K562 (cell line): ENCODE results near the gene FAM24B.
"Not testable (repeated sequence)": the region's sequence is repeated elsewhere in the genome, so short reads cannot be mapped to it uniquely, and the experiment has no call there.

Experiments
- ASH1L ChIP-seq: fragments of 450-650 bp; IDR thresholded peaks from 2 replicates; pipeline ENCODE4 v1.6.1; 2018; ENCODE audit warnings: borderline replicate concordance, mild to moderate bottlenecking, low read depth; ENCODE audit not compliant: partially characterized antibody
- CHD2 ChIP-seq: IDR thresholded peaks from 2 replicates; pipeline ENCODE4 v1.6.1; 2011; ENCODE audit warnings: low read depth, low read length
- EGR1 ChIP-seq: fragments of 450-650 bp; conservative IDR thresholded peaks from 2 replicates; pipeline ENCODE4 v1.6.1; 2017; ENCODE audit warnings: mild to moderate bottlenecking
- HNRNPL ChIP-seq: fragments of 200-400 bp; formaldehyde crosslinking; IDR thresholded peaks from 2 replicates; pipeline ENCODE4 v1.6.1; 2017; ENCODE audit warnings: low read depth, mild to moderate bottlenecking, low read length
- JUNB ChIP-seq: fragments of 450-650 bp; formaldehyde crosslinking; conservative IDR thresholded peaks from 2 replicates; pipeline ENCODE4 v1.4.0; 2020; ENCODE audit warnings: mild to moderate bottlenecking
- MEF2A ChIP-seq: IDR thresholded peaks from 2 replicates; pipeline ENCODE4 v1.6.1; 2011; ENCODE audit warnings: low read depth, mild to moderate bottlenecking, low read length, moderate library complexity; ENCODE audit not compliant: control insufficient read depth
- TCF3 ChIP-seq: sonication (generic); formaldehyde crosslinking; IDR thresholded peaks from 2 replicates; pipeline ENCODE4 v1.4.0; 2020; ENCODE audit warnings: mild to moderate bottlenecking, missing genetic modification reagents
- TCF7L2 ChIP-seq: fragments of 150-350 bp; IDR thresholded peaks from 2 replicates; pipeline ENCODE4 v1.6.1; 2016; ENCODE audit warnings: low read depth, mild to moderate bottlenecking, low read length, moderate library complexity
- TEAD4 ChIP-seq, 2 experiments: sonication (generic) in 1 of 2; formaldehyde crosslinking in 1 of 2; IDR thresholded peaks; 2 replicates each; pipeline versions ENCODE4 v1.6.1 to v1.8.0; 2012 to 2022; ENCODE audit warnings: borderline replicate concordance in 1 of 2, inconsistent platforms in 1 of 2, low read length in 1 of 2, mild to moderate bottlenecking in 1 of 2, missing genetic modification reagents in 1 of 2
- ZNF12 ChIP-seq: sonication (generic); formaldehyde crosslinking; IDR thresholded peaks from 2 replicates; pipeline ENCODE4 v1.4.0; 2020; ENCODE audit warnings: mild to moderate bottlenecking, missing genetic modification reagents
- ZNF507 ChIP-seq: conservative IDR thresholded peaks from 2 replicates; pipeline ENCODE4 v1.6.1; 2017; ENCODE audit warnings: missing genetic modification characterization, missing compliant biosample characterization
- TF ChIP-seq, protein P1 (sequence below), 3 experiments: fragments of 200-800 bp in 1 of 3; sonication (Bioruptor generic) in 1 of 3; sonication (generic) in 1 of 3; formaldehyde crosslinking in 1 of 3; IDR thresholded peaks; 2 replicates each; pipeline versions ENCODE4 v1.6.1 to v1.8.0; 2016 to 2022; ENCODE audit warnings: mild to moderate bottlenecking in 2 of 3, missing compliant biosample characterization in 2 of 3, missing genetic modification characterization in 2 of 3, missing genetic modification reagents in 1 of 3
- TF ChIP-seq, protein P2 (sequence below): sonication (generic); formaldehyde crosslinking; IDR thresholded peaks from 2 replicates; pipeline ENCODE4 v1.8.1; 2023; ENCODE audit warnings: mild to moderate bottlenecking, missing genetic modification reagents
- TF ChIP-seq, protein P3 (sequence below), 3 experiments: IDR thresholded peaks in 2 of 3; conservative IDR thresholded peaks in 1 of 3; 2 replicates each; pipeline ENCODE4 v1.5.1; 2011 to 2012; ENCODE audit warnings: low read length in 3 of 3, mild to moderate bottlenecking in 3 of 3, control low read depth in 2 of 3, improper control_type of control experiment in 1 of 3, inconsistent platforms in 1 of 3, low read depth in 1 of 3, mixed read lengths in 1 of 3, moderate library complexity in 1 of 3; ENCODE audit not compliant: insufficient read depth in 2 of 3

DNA sequence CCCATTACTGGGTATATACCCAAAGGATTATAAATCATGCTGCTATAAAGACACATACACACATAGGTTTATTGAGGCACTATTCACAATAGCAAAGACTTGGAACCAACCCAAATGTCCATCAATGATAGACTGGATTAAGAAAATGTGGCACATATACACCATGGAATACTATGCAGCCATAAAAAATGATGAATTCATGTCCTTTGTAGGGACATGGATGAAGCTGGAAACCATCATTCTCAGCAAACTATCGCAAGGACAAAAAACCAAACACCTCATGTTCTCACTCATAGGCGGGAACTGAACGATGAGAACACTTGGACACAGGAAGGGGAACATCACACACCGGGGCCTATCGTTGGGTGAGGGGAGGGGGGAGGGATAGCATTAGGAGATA, 21.3 kb downstream of the FAM24B start:
- TF ChIP-seq, protein P1, sequence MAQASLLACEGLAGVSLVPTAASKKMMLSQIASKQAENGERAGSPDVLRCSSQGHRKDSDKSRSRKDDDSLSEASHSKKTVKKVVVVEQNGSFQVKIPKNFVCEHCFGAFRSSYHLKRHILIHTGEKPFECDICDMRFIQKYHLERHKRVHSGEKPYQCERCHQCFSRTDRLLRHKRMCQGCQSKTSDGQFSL (CRISPR knock-in tag; IDR thresholded peaks at IDR 0.05): not testable (repeated sequence)
- TF ChIP-seq, protein P1 (tag; IDR thresholded peaks at IDR 0.05): not testable (repeated sequence)
- not testable (repeated sequence) for TF ChIP-seq ZNF12 (CRISPR knock-in tag); TCF7L2; ASH1L; TEAD4 (IDR thresholded peaks at IDR 0.05; ENCODE audit: low read length); TEAD4 (CRISPR knock-in tag; IDR thresholded peaks at IDR 0.05; ENCODE audit: borderline replicate concordance); CHD2; ZNF507 (tag); JUNB (CRISPR knock-in tag); TCF3 (CRISPR knock-in tag); HNRNPL; EGR1; MEF2A
- TF ChIP-seq, protein P2, sequence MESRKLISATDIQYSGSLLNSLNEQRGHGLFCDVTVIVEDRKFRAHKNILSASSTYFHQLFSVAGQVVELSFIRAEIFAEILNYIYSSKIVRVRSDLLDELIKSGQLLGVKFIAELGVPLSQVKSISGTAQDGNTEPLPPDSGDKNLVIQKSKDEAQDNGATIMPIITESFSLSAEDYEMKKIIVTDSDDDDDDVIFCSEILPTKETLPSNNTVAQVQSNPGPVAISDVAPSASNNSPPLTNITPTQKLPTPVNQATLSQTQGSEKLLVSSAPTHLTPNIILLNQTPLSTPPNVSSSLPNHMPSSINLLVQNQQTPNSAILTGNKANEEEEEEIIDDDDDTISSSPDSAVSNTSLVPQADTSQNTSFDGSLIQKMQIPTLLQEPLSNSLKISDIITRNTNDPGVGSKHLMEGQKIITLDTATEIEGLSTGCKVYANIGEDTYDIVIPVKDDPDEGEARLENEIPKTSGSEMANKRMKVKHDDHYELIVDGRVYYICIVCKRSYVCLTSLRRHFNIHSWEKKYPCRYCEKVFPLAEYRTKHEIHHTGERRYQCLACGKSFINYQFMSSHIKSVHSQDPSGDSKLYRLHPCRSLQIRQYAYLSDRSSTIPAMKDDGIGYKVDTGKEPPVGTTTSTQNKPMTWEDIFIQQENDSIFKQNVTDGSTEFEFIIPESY (CRISPR knock-in tag): not testable (repeated sequence)
- TF ChIP-seq, protein P3, sequence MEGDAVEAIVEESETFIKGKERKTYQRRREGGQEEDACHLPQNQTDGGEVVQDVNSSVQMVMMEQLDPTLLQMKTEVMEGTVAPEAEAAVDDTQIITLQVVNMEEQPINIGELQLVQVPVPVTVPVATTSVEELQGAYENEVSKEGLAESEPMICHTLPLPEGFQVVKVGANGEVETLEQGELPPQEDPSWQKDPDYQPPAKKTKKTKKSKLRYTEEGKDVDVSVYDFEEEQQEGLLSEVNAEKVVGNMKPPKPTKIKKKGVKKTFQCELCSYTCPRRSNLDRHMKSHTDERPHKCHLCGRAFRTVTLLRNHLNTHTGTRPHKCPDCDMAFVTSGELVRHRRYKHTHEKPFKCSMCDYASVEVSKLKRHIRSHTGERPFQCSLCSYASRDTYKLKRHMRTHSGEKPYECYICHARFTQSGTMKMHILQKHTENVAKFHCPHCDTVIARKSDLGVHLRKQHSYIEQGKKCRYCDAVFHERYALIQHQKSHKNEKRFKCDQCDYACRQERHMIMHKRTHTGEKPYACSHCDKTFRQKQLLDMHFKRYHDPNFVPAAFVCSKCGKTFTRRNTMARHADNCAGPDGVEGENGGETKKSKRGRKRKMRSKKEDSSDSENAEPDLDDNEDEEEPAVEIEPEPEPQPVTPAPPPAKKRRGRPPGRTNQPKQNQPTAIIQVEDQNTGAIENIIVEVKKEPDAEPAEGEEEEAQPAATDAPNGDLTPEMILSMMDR (IDR thresholded peaks at IDR 0.05 in 2 of 3, conservative IDR thresholded peaks at IDR 0.05 in 1 of 3; ENCODE audit: insufficient read depth in 2 of 3, low read depth in 1 of 3, low read length in 3 of 3): not testable (repeated sequence)
